ENCODE measurements around the gene CDCA3. TPM values are rescaled to one million over a fixed set of nuclear protein-coding genes. Genes with fewer than 3 reads are reported as not detected.

CDCA3 gene
- total and polyA plus RNA-seq, 2 of the 13 experiments (the other 11 are each of a cell fraction or from before 2014, with no cell fraction given), result 32.7 to 56.5 TPM

- no peak for TF ChIP-seq DBP (CRISPR knock-in tag; IDR thresholded peaks at IDR 0.05; ENCODE audit: not compliant biosample characterization)
- TF ChIP-seq, protein P1, sequence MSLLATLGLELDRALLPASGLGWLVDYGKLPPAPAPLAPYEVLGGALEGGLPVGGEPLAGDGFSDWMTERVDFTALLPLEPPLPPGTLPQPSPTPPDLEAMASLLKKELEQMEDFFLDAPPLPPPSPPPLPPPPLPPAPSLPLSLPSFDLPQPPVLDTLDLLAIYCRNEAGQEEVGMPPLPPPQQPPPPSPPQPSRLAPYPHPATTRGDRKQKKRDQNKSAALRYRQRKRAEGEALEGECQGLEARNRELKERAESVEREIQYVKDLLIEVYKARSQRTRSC (CRISPR knock-in tag; IDR thresholded peaks at IDR 0.05; ENCODE audit: low read depth), result no peak
- TF ChIP-seq TARDBP (CRISPR knock-in tag; IDR thresholded peaks at IDR 0.05), result no peak
- TF ChIP-seq KLF16 (CRISPR knock-in tag; IDR thresholded peaks at IDR 0.05), result no peak
- no peak for TF ChIP-seq ZNF570 (CRISPR knock-in tag; IDR thresholded peaks at IDR 0.05; ENCODE audit: borderline replicate concordance)
- TF ChIP-seq CCDC6 (CRISPR knock-in tag; IDR thresholded peaks at IDR 0.05), result no peak
- no peak for TF ChIP-seq TOPORS (CRISPR knock-in tag; IDR thresholded peaks at IDR 0.05)
These were observed 19.6 kb downstream of the CDCA3 start (continued) for GRCh38 chr12:6831450-6831995.

DNA sequence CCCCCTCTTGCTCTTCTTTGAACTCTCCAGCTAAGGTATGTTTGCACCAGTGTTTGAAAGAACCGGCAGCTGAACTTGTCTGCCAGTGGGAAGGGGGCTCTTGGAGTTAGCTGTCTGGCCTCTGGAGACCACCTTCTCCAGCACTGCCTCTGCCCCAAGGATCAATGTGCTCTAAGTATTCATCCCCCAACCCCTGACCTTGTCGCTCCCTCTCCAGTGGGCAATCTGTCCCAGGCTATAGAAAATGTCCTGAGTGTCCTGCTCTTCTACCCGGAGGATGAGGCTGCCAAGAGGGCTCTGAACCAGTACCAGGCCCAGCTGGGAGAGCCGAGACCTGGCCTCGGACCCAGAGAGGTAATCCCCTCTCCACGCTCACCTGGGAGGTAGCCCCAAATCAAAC lies 20.1 kb downstream of the CDCA3 start:
- Histone ChIP-seq H4K20me1 (ENCODE audit: insufficient read depth, low read length) (no peaks in the 10 kb centered on the region), H3K9me3 (ENCODE audit: low read length) (no peaks in the 10 kb centered on the region), H3K4me1 (ENCODE audit: insufficient read depth, low read length) (peaks cover 24% of the 10 kb centered on the region), H3K9ac (ENCODE audit: insufficient read depth, low read depth, low read length) (no peak overlapping the region), H3K27me3 (ENCODE audit: control insufficient read depth in 1 of 2, insufficient read depth in 2 of 2, low read length in 2 of 2) (no peaks in the 10 kb centered on the region), H3K4me2 (ENCODE audit: low read depth, low read length) (no peak overlapping the region), H3K4me3 (replicated peaks in 1 of 3; ENCODE audit: insufficient read depth in 1 of 3, low read depth in 2 of 3, low read length in 3 of 3) (no peak overlapping the region), H3K27ac (ENCODE audit: extremely low read length, insufficient read depth, low read length) (no peak overlapping the region), H3K79me2 (ENCODE audit: insufficient read depth, low read length) (peaks cover 16% of the 10 kb centered on the region), H3K36me3 (replicated peaks in 1 of 2; ENCODE audit: control insufficient read depth in 1 of 2, insufficient read depth in 2 of 2, low read length in 2 of 2) (peaks cover 14 to 25% of the 10 kb centered on the region in 2 experiments; a peak in 4 of 5 replicates), H2AFZ (ENCODE audit: low read length) (no peak overlapping the region)
- BruUV-seq (replicated peaks), result no TSS peak
- no peak for ATAC-seq
- no peak for FAIRE-seq
- DNase-seq (ENCODE audit: low spot score), result no peak
- TF ChIP-seq ZNF552 (CRISPR knock-in tag; IDR thresholded peaks at IDR 0.05; ENCODE audit: borderline replicate concordance) (no peak), ZNF713 (CRISPR knock-in tag; IDR thresholded peaks at IDR 0.05) (no peak), ZSCAN20 (CRISPR knock-in tag; IDR thresholded peaks at IDR 0.05; ENCODE audit: borderline replicate concordance) (no peak)
- POLR2A ChIA-PET, result interaction anchor here (4.7 kb wide), 1 partner anchor 78 kb away, joined by 20 read pairs; the partner anchor contains the start of gene MLF2
- intact Hi-C loops (cut with micrococcal nuclease; ENCODE audit: unreplicated experiment), result no loop called here
- in situ Hi-C loops (cut with HindIII; ENCODE audit: extremely low pct_ligation_motif_present, low pct_unique_long_range_greater_than_20kb), result no loop called here
- 92% methylated on average over 4 of the region's 6 CpGs for WGBS (ENCODE audit: low lambda C conversion rate)
- CTCF ChIA-PET (ENCODE audit: low intra/inter-chr PET ratio, low total read pairs), result no interaction called here

Data from HepG2 (cell line).